ENCODE results near the gene CST9L.
"Not testable (repeated sequence)": the region's sequence is repeated elsewhere in the genome, so short reads cannot be mapped to it uniquely, and the experiment has no call there.

Gene CST9L

GRCh38 chr20:23585808-23586734 lies 17.8 kb upstream of the CST9L start:
- Histone ChIP-seq H3K27me3 (ENCODE audit: control insufficient read depth, insufficient read depth, low read length) (no peaks in the 10 kb centered on the region), H3K4me1 (ENCODE audit: control insufficient read depth, insufficient read depth, low read length) (peaks cover 4% of the 10 kb centered on the region; the same call in 1 of the 2 replicates), H3K4me3 (ENCODE audit: low read depth, low read length) (no peak overlapping the region), H3K36me3 (ENCODE audit: control insufficient read depth, insufficient read depth, low read length) (no peaks in the 10 kb centered on the region), H3K9me3 (ENCODE audit: control insufficient read depth, insufficient read depth, low read depth, low read length) (peaks cover 2% of the 10 kb centered on the region; the same call in 1 of the 2 replicates), H3K27ac (ENCODE audit: low read depth, low read length) (no peak overlapping the region), H3K9ac (ENCODE audit: low read length) (no peak overlapping the region)

DNA sequence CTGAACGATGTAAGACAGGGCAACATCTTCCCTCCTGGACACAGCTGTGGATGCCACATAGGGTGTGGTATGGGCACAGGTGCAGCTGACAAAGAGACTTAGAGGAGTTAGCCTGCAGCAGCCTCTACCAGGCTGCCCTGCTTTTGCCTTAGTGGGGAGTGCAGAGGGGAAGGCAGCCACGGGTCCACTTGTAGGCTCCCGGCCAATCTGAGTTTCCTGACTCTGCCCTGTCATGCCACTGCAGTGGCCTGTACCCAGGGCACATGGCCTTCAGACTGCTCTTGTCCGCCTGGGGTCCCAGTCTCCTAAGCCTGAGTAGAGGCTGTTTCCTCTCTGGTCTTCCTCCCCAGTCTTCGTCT lies 17.1 kb upstream of the CST9L start:
- Histone ChIP-seq H3K36me3 (ENCODE audit: control insufficient read depth, insufficient read depth, low read length) (no peaks in the 10 kb centered on the region), H3K27ac (ENCODE audit: low read depth, low read length) (no peak overlapping the region), H3K27me3 (ENCODE audit: control insufficient read depth, insufficient read depth, low read length) (no peaks in the 10 kb centered on the region), H3K4me1 (ENCODE audit: control insufficient read depth, insufficient read depth, low read length) (peaks cover 4% of the 10 kb centered on the region; the same call in 1 of the 2 replicates), H3K9me3 (ENCODE audit: control insufficient read depth, insufficient read depth, low read depth, low read length) (peaks cover 2% of the 10 kb centered on the region; the same call in 1 of the 2 replicates), H3K4me3 (ENCODE audit: low read depth, low read length) (no peak overlapping the region), H3K9ac (ENCODE audit: low read length) (no peak overlapping the region)

DNA sequence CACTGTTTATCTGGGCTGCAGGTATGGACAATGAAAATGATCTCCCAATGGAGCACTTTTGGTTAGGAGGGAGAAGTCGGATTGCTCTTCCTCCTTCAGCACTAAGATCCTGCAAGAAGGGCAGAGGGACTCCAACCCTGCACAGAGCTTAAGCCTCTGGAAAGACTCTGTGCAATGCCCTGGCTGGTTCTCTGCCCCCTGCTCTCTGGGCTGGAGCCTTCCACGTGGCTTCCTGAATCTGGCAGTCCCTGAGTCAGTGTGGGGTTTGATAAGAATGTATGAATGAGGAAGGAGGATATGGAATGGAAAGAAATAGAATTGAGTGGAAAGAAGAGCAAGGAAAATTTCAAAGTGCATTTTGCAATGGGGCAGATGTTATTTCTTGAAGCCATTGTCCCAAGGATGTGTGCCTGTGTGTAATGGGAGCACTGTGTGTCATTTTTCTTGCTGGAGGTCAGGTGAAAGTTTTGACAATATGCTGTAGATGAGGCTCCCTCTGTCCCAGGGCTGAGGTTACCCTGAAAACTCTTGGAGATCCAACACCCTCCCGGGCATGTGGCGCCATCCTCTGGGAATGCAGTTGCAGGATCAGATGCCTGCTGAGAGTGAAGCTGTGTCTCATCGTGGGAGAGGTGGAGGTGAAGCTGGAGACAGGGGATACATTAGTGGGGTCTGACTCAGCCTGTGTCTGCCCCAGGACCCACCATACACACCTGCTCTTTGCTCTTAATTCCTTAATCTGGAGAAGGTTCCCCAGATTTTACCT lies 16.3 kb upstream of the CST9L start:
- Histone ChIP-seq H3K4me3 (ENCODE audit: low read depth, low read length) (no peak overlapping the region), H3K9ac (ENCODE audit: low read length) (no peak overlapping the region), H3K27me3 (ENCODE audit: control insufficient read depth, insufficient read depth, low read length) (no peaks in the 10 kb centered on the region), H3K4me1 (ENCODE audit: control insufficient read depth, insufficient read depth, low read length) (peaks cover 4% of the 10 kb centered on the region; the same call in 1 of the 2 replicates), H3K9me3 (ENCODE audit: control insufficient read depth, insufficient read depth, low read depth, low read length) (peaks cover 5% of the 10 kb centered on the region; the same call in 1 of the 2 replicates), H3K27ac (ENCODE audit: low read depth, low read length) (no peak overlapping the region), H3K36me3 (ENCODE audit: control insufficient read depth, insufficient read depth, low read length) (no peaks in the 10 kb centered on the region)

DNA sequence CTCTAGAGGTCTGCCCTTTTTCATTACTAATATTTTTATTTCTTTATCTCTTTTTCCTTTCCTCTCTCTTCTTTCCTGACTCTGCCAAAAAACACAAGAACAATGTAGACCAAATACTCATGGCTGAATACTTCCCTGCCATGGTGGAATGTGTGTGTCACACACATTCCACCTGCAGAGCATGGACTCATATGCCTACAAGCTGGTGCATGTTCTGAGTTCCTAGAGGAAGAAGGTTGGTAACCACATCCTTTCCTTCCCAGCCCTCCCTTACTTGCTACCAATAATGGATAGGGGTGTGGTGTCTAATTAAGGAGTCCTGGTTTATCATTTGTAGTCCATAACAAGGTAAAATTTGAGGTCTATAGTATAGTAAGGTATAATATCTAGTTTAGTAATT lies 15.2 kb upstream of the CST9L start:
- Histone ChIP-seq H3K27me3 (ENCODE audit: control insufficient read depth, insufficient read depth, low read length) (no peaks in the 10 kb centered on the region), H3K4me3 (ENCODE audit: low read depth, low read length) (no peak overlapping the region), H3K27ac (ENCODE audit: low read depth, low read length) (no peak overlapping the region), H3K4me1 (ENCODE audit: control insufficient read depth, insufficient read depth, low read length) (no peaks in the 10 kb centered on the region), H3K36me3 (ENCODE audit: control insufficient read depth, insufficient read depth, low read length) (no peaks in the 10 kb centered on the region), H3K9me3 (ENCODE audit: control insufficient read depth, insufficient read depth, low read depth, low read length) (peaks cover 5% of the 10 kb centered on the region; the same call in 1 of the 2 replicates), H3K9ac (ENCODE audit: low read length) (no peak overlapping the region)

- no peak overlapping the region for H3K9ac ChIP-seq (ENCODE audit: low read length)
- H3K36me3 ChIP-seq (ENCODE audit: control insufficient read depth, insufficient read depth, low read length), result no peaks in the 10 kb centered on the region
- H3K27ac ChIP-seq (ENCODE audit: low read depth, low read length), result no peak overlapping the region
- peaks cover 2% of the 10 kb centered on the region; the same call in 1 of the 2 replicates for H3K9me3 ChIP-seq (ENCODE audit: control insufficient read depth, insufficient read depth, low read depth, low read length)
- no peaks in the 10 kb centered on the region for H3K27me3 ChIP-seq (ENCODE audit: control insufficient read depth, insufficient read depth, low read length)
- no peaks in the 10 kb centered on the region for H3K4me1 ChIP-seq (ENCODE audit: control insufficient read depth, insufficient read depth, low read length)
- H3K4me3 ChIP-seq (ENCODE audit: low read depth, low read length), result no peak overlapping the region
Observed at GRCh38 chr20:23582293-23582692, 14.0 kb upstream of the CST9L start.

GRCh38 chr20:23581833-23582232 lies 13.5 kb upstream of the CST9L start:
- H3K4me1 ChIP-seq (ENCODE audit: control insufficient read depth, insufficient read depth, low read length); H3K9me3 ChIP-seq (ENCODE audit: control insufficient read depth, insufficient read depth, low read depth, low read length); H3K27me3 ChIP-seq (ENCODE audit: control insufficient read depth, insufficient read depth, low read length); H3K9ac ChIP-seq (ENCODE audit: low read length); H3K36me3 ChIP-seq (ENCODE audit: control insufficient read depth, insufficient read depth, low read length); H3K27ac ChIP-seq (ENCODE audit: low read depth, low read length); H3K4me3 ChIP-seq (ENCODE audit: low read depth, low read length): not testable (repeated sequence)

DNA sequence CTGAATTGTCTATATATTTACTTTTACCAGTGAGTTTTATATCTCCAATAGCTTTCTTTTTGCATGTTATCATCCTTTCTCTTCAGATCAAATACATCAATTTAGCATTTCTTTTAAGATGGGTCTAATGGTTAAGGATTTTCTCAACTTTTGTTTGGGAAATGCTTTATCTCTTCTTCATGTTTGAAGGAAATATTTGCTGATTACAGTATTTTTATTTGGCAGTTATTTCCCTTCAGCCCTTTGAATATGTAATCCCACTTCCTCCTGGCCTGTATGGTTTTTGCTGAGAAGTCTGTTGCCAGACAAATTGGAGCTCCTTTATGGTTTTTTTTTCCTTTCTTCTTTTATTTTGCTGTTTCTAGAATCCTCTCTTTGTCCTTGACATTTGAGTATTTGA lies 6.7 kb upstream of the CST9L start:
- H3K36me3 ChIP-seq (ENCODE audit: control insufficient read depth, insufficient read depth, low read length), result no peaks in the 10 kb centered on the region
- H3K4me1 ChIP-seq (ENCODE audit: control insufficient read depth, insufficient read depth, low read length), result no peaks in the 10 kb centered on the region
- H3K9ac ChIP-seq (ENCODE audit: low read length), result no peak overlapping the region
- no peak overlapping the region for H3K27ac ChIP-seq (ENCODE audit: low read depth, low read length)
- H3K9me3 ChIP-seq (ENCODE audit: control insufficient read depth, insufficient read depth, low read depth, low read length), result peaks cover 2% of the 10 kb centered on the region; the same call in 1 of the 2 replicates
- H3K4me3 ChIP-seq (ENCODE audit: low read depth, low read length), result no peak overlapping the region
- no peaks in the 10 kb centered on the region for H3K27me3 ChIP-seq (ENCODE audit: control insufficient read depth, insufficient read depth, low read length)

DNA sequence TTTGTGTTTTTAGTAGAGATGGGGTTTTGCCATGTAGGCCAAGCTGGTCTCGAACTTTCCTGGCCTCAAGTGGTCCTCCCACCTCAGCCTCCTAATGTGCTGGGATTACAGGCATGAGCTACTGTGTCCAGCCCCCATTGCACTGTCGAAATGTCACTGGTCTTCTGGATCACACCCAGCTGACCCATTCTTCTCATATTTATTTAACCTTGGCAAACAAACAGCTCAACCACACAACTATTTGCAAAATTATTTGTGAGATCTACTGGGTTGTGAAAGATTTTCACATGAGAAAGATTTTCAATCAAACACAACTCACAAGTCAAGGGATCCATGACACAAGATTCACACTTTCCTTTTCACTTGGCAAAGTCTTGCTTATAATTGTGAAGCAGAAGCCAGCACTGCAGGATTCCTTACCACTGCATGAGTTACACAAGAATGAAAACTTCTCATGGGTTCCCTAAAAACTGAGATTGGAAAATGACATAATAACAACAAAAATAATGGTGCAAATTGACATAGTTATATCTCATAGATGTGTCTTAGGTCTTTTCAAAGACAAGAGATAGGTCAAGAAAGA lies 2.0 kb upstream of the CST9L start:
- Histone ChIP-seq H3K36me3 (ENCODE audit: control insufficient read depth, insufficient read depth, low read length) (no peaks in the 10 kb centered on the region), H3K9me3 (ENCODE audit: control insufficient read depth, insufficient read depth, low read depth, low read length) (peaks cover 2% of the 10 kb centered on the region; the same call in 1 of the 2 replicates)

DNA sequence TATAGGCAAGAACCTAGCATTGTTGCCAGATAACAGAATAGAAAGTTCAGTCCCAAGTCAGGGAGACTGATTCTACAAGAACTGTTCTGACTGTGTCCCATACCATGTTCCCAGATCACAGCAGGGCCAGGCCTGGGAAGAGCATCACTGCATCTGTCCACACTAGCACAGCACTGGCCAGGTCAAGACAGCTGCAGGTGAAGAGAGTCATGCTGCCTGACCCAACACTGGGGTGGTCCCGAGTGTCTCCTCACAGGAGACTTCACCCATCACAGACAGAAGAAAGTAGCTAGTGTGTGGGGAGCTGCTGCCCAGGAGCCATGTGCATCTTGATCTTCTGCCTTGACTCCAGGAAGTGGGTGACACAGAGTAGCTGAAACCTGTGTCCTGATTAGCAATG lies 1.3 kb upstream of the CST9L start:
- H3K4me1 ChIP-seq (ENCODE audit: control insufficient read depth, insufficient read depth, low read length), result peaks cover 2% of the 10 kb centered on the region; the same call in 1 of the 2 replicates
- H3K4me3 ChIP-seq (ENCODE audit: low read depth, low read length), result no peak overlapping the region
- H3K36me3 ChIP-seq (ENCODE audit: control insufficient read depth, insufficient read depth, low read length), result no peaks in the 10 kb centered on the region
- H3K27ac ChIP-seq (ENCODE audit: low read depth, low read length), result no peak overlapping the region
- peaks cover 2% of the 10 kb centered on the region; the same call in 1 of the 2 replicates for H3K9me3 ChIP-seq (ENCODE audit: control insufficient read depth, insufficient read depth, low read depth, low read length)
- H3K27me3 ChIP-seq (ENCODE audit: control insufficient read depth, insufficient read depth, low read length), result no peaks in the 10 kb centered on the region
- no peak overlapping the region for H3K9ac ChIP-seq (ENCODE audit: low read length)

More for the DNA sequence above, 2.0 kb upstream of the CST9L start:
- Histone ChIP-seq H3K9ac (ENCODE audit: low read length) (no peak overlapping the region), H3K4me1 (ENCODE audit: control insufficient read depth, insufficient read depth, low read length) (peaks cover 2% of the 10 kb centered on the region; the same call in 1 of the 2 replicates), H3K27ac (ENCODE audit: low read depth, low read length) (no peak overlapping the region), H3K27me3 (ENCODE audit: control insufficient read depth, insufficient read depth, low read length) (no peaks in the 10 kb centered on the region), H3K4me3 (ENCODE audit: low read depth, low read length) (no peak overlapping the region)

- no peak overlapping the region for H3K27ac ChIP-seq (ENCODE audit: low read depth, low read length)
- H3K4me1 ChIP-seq (ENCODE audit: control insufficient read depth, insufficient read depth, low read length), result peaks cover 2% of the 10 kb centered on the region; the same call in 1 of the 2 replicates
- H3K4me3 ChIP-seq (ENCODE audit: low read depth, low read length), result no peak overlapping the region
- peaks cover 2% of the 10 kb centered on the region; the same call in 1 of the 2 replicates for H3K9me3 ChIP-seq (ENCODE audit: control insufficient read depth, insufficient read depth, low read depth, low read length)
- H3K36me3 ChIP-seq (ENCODE audit: control insufficient read depth, insufficient read depth, low read length), result no peaks in the 10 kb centered on the region
- no peaks in the 10 kb centered on the region for H3K27me3 ChIP-seq (ENCODE audit: control insufficient read depth, insufficient read depth, low read length)
- H3K9ac ChIP-seq (ENCODE audit: low read length), result no peak overlapping the region
Observed at GRCh38 chr20:23568971-23569330, 667 bp upstream of the CST9L start.

Data from HUES6 (cell line).